ENCODE results near the gene NTPCR. TPM values are rescaled to one million over a fixed set of nuclear protein-coding genes. Genes with fewer than 3 reads are reported as not detected.

Gene NTPCR
- total RNA-seq, 1 donor from 2014 or later = 19.2 TPM

DNA sequence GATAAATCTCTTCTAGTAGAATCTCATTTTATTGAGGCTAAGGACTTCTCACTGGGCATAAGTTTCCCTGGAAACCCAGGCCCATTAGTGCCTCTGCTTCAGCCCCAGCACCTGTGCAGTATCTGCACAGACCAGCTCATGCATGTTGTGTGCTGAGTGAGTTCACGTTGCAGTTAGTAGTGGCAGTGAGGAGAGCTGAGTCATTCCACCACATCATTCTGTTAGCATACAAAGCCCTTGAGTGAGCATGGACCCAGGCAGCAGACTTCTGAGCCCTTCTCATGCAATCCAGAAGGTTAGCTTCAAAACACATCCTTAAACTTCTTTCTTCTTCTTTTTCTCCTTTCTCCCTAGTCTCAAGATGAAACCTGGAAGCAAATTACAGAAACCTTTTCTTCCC is 45.8 kb upstream of the NTPCR start:
- no peak overlapping the region for H3K27ac ChIP-seq
- intact Hi-C loops (cut with DNase I) = no loop called here
- H3K4me3 ChIP-seq = no peak overlapping the region
- no peaks in the 10 kb centered on the region for H3K9me3 ChIP-seq
- TF ChIP-seq, protein P1, sequence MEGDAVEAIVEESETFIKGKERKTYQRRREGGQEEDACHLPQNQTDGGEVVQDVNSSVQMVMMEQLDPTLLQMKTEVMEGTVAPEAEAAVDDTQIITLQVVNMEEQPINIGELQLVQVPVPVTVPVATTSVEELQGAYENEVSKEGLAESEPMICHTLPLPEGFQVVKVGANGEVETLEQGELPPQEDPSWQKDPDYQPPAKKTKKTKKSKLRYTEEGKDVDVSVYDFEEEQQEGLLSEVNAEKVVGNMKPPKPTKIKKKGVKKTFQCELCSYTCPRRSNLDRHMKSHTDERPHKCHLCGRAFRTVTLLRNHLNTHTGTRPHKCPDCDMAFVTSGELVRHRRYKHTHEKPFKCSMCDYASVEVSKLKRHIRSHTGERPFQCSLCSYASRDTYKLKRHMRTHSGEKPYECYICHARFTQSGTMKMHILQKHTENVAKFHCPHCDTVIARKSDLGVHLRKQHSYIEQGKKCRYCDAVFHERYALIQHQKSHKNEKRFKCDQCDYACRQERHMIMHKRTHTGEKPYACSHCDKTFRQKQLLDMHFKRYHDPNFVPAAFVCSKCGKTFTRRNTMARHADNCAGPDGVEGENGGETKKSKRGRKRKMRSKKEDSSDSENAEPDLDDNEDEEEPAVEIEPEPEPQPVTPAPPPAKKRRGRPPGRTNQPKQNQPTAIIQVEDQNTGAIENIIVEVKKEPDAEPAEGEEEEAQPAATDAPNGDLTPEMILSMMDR (IDR thresholded peaks at IDR 0.05) = no peak
- TF ChIP-seq POLR2AphosphoS5 (IDR thresholded peaks at IDR 0.05; ENCODE audit: insufficient read depth in 1 of 2, low read depth in 1 of 2) (no peak), POLR2A (IDR thresholded peaks at IDR 0.05) (no peak)
- DNase-seq (ENCODE audit: extremely low spot score in 2 of 2) = no peak
- no peaks in the 10 kb centered on the region for H3K36me3 ChIP-seq
- H3K27me3 ChIP-seq = no peaks in the 10 kb centered on the region
- H3K4me1 ChIP-seq = no peaks in the 10 kb centered on the region

DNA sequence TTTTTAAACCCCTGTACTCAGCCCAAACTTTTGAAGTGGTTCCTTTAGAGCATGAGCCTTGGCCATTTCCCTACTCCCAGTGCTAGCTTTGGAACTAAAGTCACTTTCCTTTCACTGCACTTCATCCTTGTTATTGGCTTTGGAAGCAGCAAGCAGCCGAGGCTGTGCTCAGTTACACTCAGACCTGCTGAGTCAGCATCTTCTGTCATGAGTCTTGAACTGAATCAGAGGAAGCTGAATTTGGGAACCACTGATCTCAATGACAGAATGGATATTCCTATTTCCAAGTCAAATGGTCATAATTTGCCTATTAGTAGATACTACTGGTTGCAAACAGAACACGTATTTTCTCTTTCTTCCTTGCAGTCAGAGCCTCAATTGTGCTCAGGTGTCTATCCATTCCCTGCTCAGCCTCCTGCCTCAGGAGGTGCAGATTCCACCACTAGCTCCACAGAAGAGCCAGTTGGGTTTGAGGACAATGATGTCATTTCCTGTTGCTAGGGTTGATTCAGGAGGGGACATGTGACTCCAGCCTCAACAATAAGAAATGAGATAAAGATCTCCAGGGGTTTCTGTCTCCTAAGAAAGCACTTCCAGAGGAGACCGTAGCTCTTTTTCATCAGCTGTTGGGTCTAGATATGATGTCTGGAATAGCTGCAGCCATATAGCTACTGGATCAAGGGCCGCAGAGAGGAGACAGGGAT is 44.9 kb upstream of the NTPCR start:
- DNase-seq (ENCODE audit: extremely low spot score in 2 of 2) = no peak
- Histone ChIP-seq H3K27me3 (no peaks in the 10 kb centered on the region), H3K4me3 (no peak overlapping the region), H3K36me3 (no peaks in the 10 kb centered on the region), H3K4me1 (no peaks in the 10 kb centered on the region), H3K27ac (no peak overlapping the region), H3K9me3 (no peaks in the 10 kb centered on the region)
- intact Hi-C loops (cut with DNase I) = no loop called here
- TF ChIP-seq, protein P1 (IDR thresholded peaks at IDR 0.05) = no peak
- TF ChIP-seq POLR2A (IDR thresholded peaks at IDR 0.05) (no peak), POLR2AphosphoS5 (IDR thresholded peaks at IDR 0.05; ENCODE audit: insufficient read depth in 1 of 2, low read depth in 1 of 2) (no peak)

DNA sequence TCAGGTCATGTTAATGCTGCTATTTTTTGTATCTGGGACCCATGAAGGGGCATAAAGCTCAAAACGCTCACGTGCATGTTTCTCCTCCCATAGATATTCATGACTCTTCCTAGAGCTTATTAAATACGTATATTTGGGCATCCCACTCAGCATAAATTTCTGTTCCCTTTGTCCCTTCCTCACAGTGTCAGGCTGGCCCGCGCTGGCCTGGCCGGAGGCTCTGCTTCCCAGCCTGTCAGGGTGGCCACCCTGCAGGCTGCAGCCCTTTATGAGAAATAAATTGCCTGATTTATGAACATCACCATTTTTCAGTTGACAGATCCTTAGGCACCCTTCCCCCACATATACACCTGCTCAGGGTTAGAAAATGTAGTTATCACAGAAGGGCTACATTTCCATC is 44.0 kb upstream of the NTPCR start:
- Histone ChIP-seq H3K36me3 (no peaks in the 10 kb centered on the region), H3K27me3 (no peaks in the 10 kb centered on the region), H3K9me3 (no peaks in the 10 kb centered on the region), H3K27ac (no peak overlapping the region), H3K4me1 (no peaks in the 10 kb centered on the region), H3K4me3 (no peak overlapping the region)
- TF ChIP-seq POLR2A (IDR thresholded peaks at IDR 0.05) = no peak
- TF ChIP-seq POLR2AphosphoS5 (IDR thresholded peaks at IDR 0.05; ENCODE audit: insufficient read depth in 1 of 2, low read depth in 1 of 2) = no peak
- TF ChIP-seq, protein P1 (IDR thresholded peaks at IDR 0.05) = no peak
- no peak for DNase-seq (ENCODE audit: extremely low spot score in 2 of 2)
- intact Hi-C loops (cut with DNase I) = no loop called here

DNA sequence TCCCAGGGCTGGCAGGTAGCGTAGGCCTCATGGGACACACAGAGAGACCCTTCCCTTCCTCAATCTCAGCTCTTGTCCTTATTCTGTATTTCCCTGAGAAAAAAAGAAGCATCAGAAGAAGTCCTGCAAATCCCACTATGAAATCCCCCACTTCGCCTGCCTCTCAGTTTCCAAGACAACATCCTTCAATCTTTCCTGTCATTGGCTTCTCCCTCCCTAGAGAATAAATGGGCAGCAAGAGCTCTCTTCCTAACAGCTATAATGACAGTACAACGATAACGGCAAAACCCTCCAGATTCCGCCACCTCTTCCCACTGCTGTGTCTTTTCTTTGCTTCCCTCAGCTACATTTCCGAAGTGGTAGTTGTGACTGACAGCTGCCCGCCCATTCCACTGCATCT is 41.6 kb upstream of the NTPCR start:
- Histone ChIP-seq H3K4me1 (no peaks in the 10 kb centered on the region), H3K36me3 (no peaks in the 10 kb centered on the region), H3K27me3 (no peaks in the 10 kb centered on the region), H3K9me3 (no peaks in the 10 kb centered on the region), H3K4me3 (no peak overlapping the region), H3K27ac (no peak overlapping the region)
- intact Hi-C loops (cut with DNase I) = no loop called here
- TF ChIP-seq, protein P1 (IDR thresholded peaks at IDR 0.05) = no peak
- TF ChIP-seq POLR2A (IDR thresholded peaks at IDR 0.05) (no peak), POLR2AphosphoS5 (IDR thresholded peaks at IDR 0.05; ENCODE audit: insufficient read depth in 1 of 2, low read depth in 1 of 2) (no peak)
- DNase-seq (ENCODE audit: extremely low spot score in 2 of 2) = no peak

DNA sequence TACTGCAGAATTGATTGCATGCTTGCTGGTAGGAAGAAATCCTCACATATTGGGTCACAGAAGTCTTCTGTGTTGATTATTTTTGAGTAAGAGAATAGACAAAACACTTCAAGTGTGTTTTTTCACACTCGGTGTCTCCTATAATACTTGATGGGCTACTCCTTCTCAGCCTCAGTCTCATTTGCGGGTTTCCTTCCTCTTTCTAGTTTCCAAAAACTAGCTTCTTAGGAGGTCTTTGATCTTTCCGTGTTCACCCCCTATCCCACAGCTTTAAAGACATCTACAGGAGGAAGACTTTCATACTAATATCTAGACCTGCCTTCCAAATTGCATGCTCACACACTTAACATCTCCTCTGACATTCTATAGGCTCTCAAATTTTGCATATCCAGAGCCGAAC is 40.7 kb upstream of the NTPCR start:
- H3K9me3 ChIP-seq = no peaks in the 10 kb centered on the region

More for the DNA sequence above, 40.7 kb upstream of the NTPCR start:
- no peak for DNase-seq (ENCODE audit: extremely low spot score in 2 of 2)
- H3K4me1 ChIP-seq = no peaks in the 10 kb centered on the region
- TF ChIP-seq POLR2AphosphoS5 (IDR thresholded peaks at IDR 0.05; ENCODE audit: insufficient read depth in 1 of 2, low read depth in 1 of 2) (no peak), POLR2A (IDR thresholded peaks at IDR 0.05) (no peak)
- TF ChIP-seq, protein P1 (IDR thresholded peaks at IDR 0.05) = no peak
- intact Hi-C loops (cut with DNase I) = no loop called here
- no peaks in the 10 kb centered on the region for H3K36me3 ChIP-seq
- no peaks in the 10 kb centered on the region for H3K27me3 ChIP-seq
- H3K27ac ChIP-seq = no peak overlapping the region
- no peak overlapping the region for H3K4me3 ChIP-seq

All from vagina (tissue), 2 donors.